Measurements from ENCODE around the gene VARS1. TPM values are rescaled to one million over a fixed set of nuclear protein-coding genes. Genes with fewer than 3 reads are reported as not detected.

VARS1 gene
- total and polyA plus RNA-seq, 2 experiments from 2014 or later: 71.2 to 137 TPM

DNA sequence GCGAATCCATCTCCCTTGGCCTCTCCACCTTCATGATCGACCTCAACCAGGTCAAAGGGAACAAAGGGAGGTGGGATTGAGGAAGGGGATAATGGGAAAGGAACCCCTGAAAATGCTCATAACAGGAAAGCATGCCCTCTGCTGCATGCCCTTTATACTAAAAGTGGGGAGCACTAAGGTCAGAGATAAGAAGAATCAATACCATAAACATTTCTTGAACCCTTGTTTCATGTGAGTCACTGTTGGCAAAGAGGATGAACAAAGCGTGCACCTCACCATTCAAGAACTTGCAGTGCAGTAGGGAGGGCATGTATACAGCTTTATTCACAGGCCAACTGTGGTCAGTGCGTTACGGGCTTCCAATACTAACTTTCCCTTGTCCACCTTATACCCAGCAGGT is 34.8 kb downstream of the VARS1 start (continued):
- TF ChIP-seq, protein P1, sequence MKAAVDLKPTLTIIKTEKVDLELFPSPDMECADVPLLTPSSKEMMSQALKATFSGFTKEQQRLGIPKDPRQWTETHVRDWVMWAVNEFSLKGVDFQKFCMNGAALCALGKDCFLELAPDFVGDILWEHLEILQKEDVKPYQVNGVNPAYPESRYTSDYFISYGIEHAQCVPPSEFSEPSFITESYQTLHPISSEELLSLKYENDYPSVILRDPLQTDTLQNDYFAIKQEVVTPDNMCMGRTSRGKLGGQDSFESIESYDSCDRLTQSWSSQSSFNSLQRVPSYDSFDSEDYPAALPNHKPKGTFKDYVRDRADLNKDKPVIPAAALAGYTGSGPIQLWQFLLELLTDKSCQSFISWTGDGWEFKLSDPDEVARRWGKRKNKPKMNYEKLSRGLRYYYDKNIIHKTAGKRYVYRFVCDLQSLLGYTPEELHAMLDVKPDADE (IDR thresholded peaks at IDR 0.05): no peak
- no peak for TF ChIP-seq CREB1 (CRISPR knock-in tag; IDR thresholded peaks at IDR 0.05; ENCODE audit: low read depth)
- no peak for TF ChIP-seq POLR2AphosphoS5 (IDR thresholded peaks at IDR 0.05; ENCODE audit: low read depth)

DNA sequence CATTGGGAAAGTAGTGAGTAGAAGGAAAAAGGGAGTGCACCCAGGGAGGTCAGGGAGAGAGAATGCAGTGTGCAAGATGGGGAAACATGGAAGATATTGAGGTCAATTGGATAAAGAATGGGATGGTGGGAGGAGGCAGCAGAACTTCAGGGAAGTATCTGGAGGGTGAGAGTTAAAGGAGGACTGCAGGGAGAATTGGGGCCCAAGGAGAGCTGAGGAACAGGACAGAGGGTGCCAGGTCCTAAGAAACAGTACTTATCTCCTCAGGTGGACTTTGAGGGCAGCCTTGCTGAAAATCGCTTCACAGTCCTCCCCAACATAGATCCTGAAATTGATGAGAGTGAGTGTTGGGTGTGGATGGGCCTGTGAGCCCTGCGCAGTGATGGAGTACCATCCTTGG is 37.3 kb downstream of the VARS1 start:
- Histone ChIP-seq H3F3A (replicated peaks; ENCODE audit: low read depth) (no peaks in the 10 kb centered on the region), H3K4me1 (ENCODE audit: insufficient read depth) (0 out of 2 replicates have a peak, but pooled peaks cover 1% of the 10 kb centered on the region), H3K27me3 (ENCODE audit: insufficient read depth) (no peaks in the 10 kb centered on the region), H2AFZ (no peak overlapping the region), H3K36me3 (ENCODE audit: insufficient read depth) (no peaks in the 10 kb centered on the region), H3K9me2 (ENCODE audit: insufficient read depth) (no peaks in the 10 kb centered on the region), H3K4me2 (no peak overlapping the region), H3K27ac (ENCODE audit: low read depth) (no peak overlapping the region), H3K79me2 (replicated peaks; ENCODE audit: insufficient read depth) (no peaks in the 10 kb centered on the region), H4K20me1 (replicated peaks; ENCODE audit: insufficient read depth) (0 out of 2 replicates have a peak, but pooled peaks cover 3% of the 10 kb centered on the region), H3K4me3 (no peak overlapping the region)
- H3K9me3 Mint-ChIP-seq: no peaks in the 10 kb centered on the region; the same call in 2 of the 3 replicates
- no peak overlapping the region for H3K4me3 Mint-ChIP-seq
- peaks cover 3% of the 10 kb centered on the region; the same call in 2 of the 3 replicates for H3K4me1 Mint-ChIP-seq
- ATAC-seq: no peak
- peaks cover 22% of the 10 kb centered on the region for H3K36me3 Mint-ChIP-seq (ENCODE audit: low read depth)
- no peak for DNase-seq (ENCODE audit: low spot score)
- peaks cover 7% of the 10 kb centered on the region for H3K27me3 Mint-ChIP-seq (ENCODE audit: insufficient read depth, low read depth, poor library complexity)
- no peak overlapping the region for H3K27ac Mint-ChIP-seq
- TF ChIP-seq JUNB (IDR thresholded peaks at IDR 0.05; ENCODE audit: unreplicated experiment) (no peak), EZH2 (IDR thresholded peaks at IDR 0.05; ENCODE audit: low read depth, unreplicated experiment) (no peak), STAT1 (IDR thresholded peaks at IDR 0.05; ENCODE audit: unreplicated experiment) (no peak), ZNF331 (CRISPR knock-in tag; IDR thresholded peaks at IDR 0.05; ENCODE audit: low read depth) (no peak), EZH2phosphoT487 (IDR thresholded peaks at IDR 0.05; ENCODE audit: unreplicated experiment) (no peak), NANOG (IDR thresholded peaks at IDR 0.05; ENCODE audit: borderline replicate concordance) (no peak)
- TF ChIP-seq, protein P1 (IDR thresholded peaks at IDR 0.05): no peak
- TF ChIP-seq, protein P2, sequence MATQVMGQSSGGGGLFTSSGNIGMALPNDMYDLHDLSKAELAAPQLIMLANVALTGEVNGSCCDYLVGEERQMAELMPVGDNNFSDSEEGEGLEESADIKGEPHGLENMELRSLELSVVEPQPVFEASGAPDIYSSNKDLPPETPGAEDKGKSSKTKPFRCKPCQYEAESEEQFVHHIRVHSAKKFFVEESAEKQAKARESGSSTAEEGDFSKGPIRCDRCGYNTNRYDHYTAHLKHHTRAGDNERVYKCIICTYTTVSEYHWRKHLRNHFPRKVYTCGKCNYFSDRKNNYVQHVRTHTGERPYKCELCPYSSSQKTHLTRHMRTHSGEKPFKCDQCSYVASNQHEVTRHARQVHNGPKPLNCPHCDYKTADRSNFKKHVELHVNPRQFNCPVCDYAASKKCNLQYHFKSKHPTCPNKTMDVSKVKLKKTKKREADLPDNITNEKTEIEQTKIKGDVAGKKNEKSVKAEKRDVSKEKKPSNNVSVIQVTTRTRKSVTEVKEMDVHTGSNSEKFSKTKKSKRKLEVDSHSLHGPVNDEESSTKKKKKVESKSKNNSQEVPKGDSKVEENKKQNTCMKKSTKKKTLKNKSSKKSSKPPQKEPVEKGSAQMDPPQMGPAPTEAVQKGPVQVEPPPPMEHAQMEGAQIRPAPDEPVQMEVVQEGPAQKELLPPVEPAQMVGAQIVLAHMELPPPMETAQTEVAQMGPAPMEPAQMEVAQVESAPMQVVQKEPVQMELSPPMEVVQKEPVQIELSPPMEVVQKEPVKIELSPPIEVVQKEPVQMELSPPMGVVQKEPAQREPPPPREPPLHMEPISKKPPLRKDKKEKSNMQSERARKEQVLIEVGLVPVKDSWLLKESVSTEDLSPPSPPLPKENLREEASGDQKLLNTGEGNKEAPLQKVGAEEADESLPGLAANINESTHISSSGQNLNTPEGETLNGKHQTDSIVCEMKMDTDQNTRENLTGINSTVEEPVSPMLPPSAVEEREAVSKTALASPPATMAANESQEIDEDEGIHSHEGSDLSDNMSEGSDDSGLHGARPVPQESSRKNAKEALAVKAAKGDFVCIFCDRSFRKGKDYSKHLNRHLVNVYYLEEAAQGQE (IDR thresholded peaks at IDR 0.05; ENCODE audit: unreplicated experiment): no peak
- TF ChIP-seq, protein P3, sequence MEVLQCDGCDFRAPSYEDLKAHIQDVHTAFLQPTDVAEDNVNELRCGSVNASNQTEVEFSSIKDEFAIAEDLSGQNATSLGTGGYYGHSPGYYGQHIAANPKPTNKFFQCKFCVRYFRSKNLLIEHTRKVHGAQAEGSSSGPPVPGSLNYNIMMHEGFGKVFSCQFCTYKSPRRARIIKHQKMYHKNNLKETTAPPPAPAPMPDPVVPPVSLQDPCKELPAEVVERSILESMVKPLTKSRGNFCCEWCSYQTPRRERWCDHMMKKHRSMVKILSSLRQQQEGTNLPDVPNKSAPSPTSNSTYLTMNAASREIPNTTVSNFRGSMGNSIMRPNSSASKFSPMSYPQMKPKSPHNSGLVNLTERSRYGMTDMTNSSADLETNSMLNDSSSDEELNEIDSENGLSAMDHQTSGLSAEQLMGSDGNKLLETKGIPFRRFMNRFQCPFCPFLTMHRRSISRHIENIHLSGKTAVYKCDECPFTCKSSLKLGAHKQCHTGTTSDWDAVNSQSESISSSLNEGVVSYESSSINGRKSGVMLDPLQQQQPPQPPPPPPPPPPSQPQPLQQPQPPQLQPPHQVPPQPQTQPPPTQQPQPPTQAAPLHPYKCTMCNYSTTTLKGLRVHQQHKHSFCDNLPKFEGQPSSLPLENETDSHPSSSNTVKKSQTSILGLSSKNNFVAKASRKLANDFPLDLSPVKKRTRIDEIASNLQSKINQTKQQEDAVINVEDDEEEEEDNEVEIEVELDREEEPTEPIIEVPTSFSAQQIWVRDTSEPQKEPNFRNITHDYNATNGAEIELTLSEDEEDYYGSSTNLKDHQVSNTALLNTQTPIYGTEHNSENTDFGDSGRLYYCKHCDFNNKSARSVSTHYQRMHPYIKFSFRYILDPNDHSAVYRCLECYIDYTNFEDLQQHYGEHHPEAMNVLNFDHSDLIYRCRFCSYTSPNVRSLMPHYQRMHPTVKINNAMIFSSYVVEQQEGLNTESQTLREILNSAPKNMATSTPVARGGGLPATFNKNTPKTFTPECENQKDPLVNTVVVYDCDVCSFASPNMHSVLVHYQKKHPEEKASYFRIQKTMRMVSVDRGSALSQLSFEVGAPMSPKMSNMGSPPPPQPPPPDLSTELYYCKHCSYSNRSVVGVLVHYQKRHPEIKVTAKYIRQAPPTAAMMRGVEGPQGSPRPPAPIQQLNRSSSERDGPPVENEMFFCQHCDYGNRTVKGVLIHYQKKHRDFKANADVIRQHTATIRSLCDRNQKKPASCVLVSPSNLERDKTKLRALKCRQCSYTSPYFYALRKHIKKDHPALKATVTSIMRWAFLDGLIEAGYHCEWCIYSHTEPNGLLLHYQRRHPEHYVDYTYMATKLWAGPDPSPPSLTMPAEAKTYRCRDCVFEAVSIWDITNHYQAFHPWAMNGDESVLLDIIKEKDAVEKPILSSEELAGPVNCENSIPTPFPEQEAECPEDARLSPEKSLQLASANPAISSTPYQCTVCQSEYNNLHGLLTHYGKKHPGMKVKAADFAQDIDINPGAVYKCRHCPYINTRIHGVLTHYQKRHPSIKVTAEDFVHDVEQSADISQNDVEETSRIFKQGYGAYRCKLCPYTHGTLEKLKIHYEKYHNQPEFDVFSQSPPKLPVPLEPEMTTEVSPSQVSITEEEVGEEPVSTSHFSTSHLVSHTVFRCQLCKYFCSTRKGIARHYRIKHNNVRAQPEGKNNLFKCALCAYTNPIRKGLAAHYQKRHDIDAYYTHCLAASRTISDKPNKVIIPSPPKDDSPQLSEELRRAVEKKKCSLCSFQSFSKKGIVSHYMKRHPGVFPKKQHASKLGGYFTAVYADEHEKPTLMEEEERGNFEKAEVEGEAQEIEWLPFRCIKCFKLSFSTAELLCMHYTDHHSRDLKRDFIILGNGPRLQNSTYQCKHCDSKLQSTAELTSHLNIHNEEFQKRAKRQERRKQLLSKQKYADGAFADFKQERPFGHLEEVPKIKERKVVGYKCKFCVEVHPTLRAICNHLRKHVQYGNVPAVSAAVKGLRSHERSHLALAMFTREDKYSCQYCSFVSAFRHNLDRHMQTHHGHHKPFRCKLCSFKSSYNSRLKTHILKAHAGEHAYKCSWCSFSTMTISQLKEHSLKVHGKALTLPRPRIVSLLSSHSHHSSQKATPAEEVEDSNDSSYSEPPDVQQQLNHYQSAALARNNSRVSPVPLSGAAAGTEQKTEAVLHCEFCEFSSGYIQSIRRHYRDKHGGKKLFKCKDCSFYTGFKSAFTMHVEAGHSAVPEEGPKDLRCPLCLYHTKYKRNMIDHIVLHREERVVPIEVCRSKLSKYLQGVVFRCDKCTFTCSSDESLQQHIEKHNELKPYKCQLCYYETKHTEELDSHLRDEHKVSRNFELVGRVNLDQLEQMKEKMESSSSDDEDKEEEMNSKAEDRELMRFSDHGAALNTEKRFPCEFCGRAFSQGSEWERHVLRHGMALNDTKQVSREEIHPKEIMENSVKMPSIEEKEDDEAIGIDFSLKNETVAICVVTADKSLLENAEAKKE (CRISPR knock-in tag; IDR thresholded peaks at IDR 0.05): no peak
- TF ChIP-seq, protein P4, sequence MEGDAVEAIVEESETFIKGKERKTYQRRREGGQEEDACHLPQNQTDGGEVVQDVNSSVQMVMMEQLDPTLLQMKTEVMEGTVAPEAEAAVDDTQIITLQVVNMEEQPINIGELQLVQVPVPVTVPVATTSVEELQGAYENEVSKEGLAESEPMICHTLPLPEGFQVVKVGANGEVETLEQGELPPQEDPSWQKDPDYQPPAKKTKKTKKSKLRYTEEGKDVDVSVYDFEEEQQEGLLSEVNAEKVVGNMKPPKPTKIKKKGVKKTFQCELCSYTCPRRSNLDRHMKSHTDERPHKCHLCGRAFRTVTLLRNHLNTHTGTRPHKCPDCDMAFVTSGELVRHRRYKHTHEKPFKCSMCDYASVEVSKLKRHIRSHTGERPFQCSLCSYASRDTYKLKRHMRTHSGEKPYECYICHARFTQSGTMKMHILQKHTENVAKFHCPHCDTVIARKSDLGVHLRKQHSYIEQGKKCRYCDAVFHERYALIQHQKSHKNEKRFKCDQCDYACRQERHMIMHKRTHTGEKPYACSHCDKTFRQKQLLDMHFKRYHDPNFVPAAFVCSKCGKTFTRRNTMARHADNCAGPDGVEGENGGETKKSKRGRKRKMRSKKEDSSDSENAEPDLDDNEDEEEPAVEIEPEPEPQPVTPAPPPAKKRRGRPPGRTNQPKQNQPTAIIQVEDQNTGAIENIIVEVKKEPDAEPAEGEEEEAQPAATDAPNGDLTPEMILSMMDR (conservative IDR thresholded peaks at IDR 0.05; ENCODE audit: low read depth in 2 of 2): no peak

Data from GM23338 (cell line).